HG02588 (cell line): Measurements from ENCODE around the gene FAM120AOS.

Source experiments
- ATAC-seq: cut with Tn5 transposase; IDR thresholded peaks from one replicate; pipeline ENCODE4 v1.9.1; 2021; ENCODE audit warnings: mild to moderate bottlenecking, moderate library complexity; ENCODE audit not compliant: unreplicated experiment

FAM120AOS gene

DNA sequence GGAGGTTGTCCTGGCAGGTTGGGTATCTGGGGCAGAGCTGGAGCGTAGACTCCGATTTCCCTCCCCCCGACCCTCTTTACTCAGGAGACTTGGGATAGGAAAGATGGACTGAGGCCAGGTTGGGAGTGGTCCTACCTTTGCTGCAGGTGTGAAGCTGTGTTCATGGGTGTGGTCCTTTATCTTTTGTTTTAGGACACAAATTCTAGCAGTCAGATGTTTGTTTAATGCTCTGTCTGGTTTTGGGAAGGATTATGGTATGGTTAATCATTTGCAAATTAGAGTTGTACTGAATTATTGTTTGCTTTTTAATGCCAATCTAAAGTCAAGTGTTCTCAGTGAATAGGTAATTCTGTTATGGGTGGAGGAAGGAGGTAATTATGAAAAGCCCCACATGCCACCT lies 14.1 kb upstream of the FAM120AOS start:
- no peak for ATAC-seq

DNA sequence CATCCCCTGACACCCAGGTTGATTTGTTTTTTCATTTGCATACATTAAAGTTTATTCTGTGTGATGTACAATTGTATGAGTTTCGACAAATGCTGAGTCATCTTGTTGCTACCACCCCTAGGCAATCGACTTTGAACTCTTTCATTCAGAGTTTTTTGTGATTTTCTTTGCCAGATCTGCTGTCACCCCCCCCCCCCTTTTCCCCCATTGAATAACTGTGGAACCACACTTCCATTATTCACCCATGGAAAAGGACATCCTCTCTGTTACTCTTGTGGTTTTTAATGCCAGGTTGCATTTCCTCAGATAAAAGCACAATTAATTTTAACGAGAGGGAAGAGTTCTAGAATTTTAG lies 13.7 kb upstream of the FAM120AOS start:
- no peak for ATAC-seq

DNA sequence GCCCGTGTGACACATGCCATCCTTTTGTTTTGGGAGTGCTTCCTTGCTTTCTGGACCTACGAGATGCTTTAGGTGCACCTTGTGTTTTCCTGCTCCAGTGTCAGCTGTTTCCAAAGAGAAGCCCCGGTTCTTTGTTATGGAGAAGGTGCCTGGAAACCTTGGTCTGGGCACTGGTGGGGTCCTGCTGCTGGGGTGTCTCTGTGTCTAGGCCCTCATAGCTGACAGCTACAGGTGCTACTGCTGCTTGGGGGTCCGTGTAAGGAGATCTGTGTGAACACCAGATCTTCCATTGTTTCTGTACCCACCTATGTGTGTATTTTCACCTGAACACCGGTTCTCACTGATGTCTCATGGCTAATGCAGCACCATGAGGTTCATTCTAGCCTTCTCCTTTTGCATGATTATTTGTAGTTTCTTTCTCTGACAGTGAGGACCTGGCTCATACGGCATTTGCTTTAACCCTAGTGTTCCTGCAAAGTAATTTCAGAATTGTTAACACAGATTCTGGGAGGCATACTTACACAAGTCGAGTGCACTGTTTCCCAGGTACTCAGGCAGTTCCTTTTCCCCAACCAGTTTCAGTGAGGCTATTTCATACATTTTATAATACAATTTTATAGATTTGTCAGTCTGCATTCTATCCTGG lies 13.2 kb upstream of the FAM120AOS start:
- ATAC-seq: no peak

DNA sequence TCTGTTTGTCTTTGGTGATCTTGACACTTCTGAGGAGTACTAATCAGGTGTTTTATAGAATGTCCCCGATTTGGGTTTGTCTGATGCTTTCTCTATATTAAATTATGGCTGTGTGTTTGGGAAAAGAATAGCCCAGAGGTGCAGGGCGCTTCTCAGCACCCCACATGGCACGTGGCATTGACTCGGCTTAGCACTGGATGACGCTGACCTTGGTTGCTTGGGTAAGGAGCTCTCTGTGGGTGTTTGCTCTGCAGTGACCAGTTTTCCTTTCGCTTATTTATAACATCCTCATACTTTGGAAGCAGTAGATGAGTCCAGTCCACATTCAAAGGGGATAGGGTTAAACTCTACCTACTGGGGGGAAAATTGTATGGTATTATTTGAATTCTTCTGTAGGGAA lies 12.5 kb upstream of the FAM120AOS start:
- ATAC-seq: no peak

DNA sequence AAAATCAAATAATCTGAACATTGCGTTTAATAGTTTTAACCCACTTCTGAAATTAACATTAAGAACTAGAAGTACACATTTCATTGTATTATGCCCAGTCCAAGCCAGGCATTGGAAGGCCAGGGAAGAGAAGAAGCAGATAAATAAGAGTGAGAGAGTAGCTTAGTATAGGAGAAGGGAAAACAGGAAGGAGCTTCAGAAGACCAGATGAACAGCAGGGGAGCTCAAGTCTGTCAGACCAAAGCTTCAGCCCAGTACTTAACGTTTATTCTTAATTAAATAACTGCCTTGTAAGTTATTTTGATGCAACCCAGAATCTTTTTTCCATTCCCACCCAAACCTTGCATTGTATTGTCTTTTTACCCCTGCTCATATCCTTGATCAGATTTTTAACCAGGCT lies 11.5 kb upstream of the FAM120AOS start:
- no peak for ATAC-seq

DNA sequence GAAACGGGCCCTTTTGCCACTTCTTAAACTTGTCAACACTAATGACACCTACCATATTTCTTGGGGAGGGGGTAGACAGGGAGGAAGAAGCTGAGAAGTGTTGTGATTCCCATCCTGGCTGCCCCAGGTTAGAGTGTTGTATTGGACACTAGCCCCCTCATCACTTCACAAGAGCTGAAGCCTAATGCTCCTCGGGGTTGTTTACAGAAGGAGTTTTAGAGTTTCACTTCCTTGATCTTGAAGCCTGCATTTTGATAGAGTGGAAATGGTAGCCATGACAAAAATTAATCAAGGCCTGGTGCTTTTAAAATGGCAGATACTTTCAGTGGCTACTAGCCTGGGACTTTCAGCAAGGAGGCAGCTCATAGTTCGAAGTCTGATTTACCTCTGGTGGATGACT lies 11.0 kb upstream of the FAM120AOS start:
- ATAC-seq: no peak

DNA sequence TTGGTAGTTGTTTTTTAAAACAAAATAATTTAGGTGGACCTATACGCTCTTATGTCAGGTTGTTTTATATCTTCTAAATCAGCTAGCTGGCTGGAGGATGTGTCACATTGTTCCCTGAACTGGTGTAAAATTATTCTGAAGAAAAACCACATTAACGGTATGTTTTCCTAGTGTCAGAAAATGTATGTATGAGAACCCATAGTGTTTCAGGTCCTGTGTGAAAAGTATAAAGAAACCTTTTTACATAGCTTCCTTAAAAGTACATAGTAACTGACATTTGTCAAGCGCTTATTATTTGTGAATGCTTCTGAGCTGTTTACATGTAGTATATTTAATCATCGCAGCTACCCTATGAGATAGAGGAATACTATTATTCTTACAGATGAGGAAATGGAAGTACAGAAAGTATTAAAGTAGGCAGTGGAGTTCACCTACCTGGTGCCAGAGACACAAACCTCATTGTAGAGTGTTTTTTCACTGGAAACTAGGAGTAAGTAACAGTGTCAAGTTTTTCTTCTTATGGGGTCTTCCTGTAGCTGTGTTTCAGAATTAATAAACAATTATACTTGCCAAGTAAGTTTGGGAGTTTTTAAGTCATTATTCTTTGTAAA lies 10.4 kb upstream of the FAM120AOS start:
- ATAC-seq: no peak

DNA sequence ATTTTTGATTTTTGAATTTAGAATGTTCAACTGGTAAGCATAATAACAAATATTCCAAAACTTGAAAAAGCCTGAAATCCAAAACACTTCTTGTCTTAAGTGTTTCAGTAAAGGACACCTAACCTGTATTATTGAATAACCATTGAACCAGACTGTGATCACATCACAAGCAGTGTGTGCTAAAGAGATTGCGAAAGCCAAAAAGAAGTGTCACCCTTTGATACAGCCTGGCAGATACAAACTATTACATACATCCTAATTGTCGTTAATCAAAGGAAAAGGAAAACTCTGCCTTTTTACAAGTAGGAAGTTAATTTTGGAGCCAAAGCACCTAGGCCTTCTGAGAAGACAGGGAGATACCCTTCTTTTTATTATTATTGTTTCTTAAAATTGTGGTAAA lies 8.4 kb upstream of the FAM120AOS start:
- no peak for ATAC-seq

DNA sequence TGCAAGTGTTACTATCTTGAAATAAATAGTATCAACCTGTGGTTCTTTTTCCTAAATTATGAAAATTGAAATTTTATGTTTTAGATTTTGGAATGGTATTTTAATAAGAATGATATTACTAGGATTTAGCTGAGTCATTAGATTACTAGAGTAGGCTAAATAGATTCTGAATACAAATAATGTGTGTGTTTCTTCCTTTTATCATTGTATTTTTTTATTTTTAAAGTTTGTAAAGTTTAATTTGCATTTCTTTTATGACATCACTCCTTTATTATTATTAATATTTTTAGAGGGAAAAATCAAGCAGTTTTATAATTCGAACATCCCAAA lies 8.0 kb upstream of the FAM120AOS start:
- ATAC-seq: no peak

DNA sequence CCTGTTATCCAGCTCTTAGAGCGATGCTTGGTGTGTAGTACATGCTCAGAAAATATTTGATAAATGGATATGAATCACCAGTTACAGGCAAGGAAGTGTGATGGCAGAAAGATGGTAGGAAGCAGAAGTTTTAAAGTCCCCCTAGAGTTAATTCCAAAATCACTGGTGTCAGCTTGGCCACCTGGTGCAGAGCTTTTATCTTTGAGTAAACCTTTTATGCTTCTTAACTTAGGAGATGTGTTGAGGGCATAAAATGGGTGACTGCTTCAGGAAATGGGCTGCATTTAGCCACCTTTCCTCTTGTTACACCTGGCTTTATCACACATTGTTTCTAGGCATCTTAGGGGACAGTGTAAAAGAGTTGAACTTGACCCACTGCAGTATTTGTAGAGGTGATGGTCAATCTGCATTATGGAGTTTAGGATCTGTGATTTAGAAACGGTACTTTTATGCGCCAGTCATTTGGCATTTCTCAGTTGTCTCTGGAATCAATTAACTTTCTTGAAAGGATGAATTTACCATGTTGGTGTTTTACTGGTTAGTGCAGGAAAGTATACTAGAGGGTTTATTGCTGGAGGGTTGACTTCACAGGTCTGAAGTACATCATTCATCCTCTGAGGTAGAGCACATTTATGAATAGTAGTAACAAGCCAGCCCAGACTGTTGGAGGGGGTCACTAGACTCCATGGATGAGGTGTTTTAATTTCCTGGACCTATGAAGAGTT lies 7.5 kb upstream of the FAM120AOS start:
- no peak for ATAC-seq

DNA sequence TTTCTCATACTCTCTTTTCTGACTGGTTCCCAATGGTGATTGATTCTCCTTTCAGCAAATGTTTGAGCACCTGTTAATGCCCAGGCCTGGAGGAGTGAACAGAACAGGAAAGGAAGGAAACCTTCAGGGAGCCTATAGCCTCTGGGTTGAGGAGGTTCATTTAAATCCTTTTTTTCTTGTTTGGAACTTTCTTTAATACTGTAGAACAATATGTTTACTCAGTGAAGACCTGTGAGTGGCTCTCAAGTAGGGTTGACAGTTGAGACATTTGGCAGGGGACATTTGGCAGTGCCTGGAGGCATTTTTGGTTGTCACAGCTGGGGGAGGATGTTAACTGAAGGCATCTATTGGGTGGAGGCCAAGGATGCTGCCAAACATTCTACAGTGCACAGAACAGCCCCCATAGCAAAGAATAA lies 6.1 kb upstream of the FAM120AOS start:
- no peak for ATAC-seq

DNA sequence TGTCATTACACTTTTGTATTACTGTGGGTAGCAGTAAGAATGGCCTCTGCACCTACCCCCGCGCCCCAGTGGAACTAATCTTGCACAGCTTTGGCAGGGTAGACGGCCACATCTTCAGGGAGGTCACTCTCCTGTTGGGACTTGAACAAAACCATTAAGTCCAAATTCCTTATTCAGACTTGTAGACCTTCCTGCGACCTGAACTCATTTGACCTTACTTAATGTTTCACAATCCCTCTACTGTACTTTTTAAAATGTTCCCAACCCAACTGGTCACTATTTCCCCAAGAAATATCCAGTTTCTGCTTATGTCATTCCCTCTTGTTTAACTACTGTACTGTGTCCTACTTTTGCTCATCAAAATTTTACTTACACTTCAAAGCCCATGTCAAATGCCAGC lies 5.3 kb upstream of the FAM120AOS start:
- no peak for ATAC-seq

DNA sequence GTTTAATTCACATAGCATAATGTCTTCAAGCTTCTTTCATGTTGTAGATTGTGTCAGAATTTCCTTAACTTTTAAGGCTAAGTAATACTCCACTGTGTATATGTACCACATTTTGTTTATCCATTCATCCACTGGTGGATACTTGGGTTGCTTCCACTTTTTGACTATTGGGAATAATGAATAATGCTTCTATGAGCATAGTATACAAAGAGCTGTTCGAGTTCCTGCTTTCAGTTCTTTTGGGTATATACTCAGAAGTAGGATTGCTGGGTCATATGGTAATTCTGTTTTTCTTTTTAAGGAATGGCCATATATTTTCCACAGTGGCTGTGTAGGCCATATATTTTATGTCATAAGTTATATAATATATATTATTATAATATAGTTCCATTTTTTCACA lies 3.6 kb upstream of the FAM120AOS start:
- no peak for ATAC-seq

DNA sequence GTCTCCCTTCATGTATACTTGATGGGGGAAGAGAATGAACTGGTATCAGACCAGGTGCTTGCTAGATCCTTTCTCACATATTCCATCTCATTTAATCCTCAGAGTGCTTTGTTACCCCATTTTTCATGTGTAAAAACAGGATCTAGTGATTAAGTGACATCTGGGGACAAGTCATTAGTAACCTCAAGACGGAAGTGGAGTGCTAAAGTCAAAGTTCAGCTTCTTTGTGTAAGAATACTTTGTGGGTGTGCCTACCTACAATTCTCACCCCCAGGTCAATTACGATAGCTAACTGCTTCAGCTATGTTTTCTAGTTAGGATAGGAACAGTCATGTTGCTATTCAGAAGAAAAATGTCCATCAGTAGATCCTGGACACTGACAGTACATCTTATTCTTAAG lies 3.1 kb upstream of the FAM120AOS start:
- no peak for ATAC-seq

DNA sequence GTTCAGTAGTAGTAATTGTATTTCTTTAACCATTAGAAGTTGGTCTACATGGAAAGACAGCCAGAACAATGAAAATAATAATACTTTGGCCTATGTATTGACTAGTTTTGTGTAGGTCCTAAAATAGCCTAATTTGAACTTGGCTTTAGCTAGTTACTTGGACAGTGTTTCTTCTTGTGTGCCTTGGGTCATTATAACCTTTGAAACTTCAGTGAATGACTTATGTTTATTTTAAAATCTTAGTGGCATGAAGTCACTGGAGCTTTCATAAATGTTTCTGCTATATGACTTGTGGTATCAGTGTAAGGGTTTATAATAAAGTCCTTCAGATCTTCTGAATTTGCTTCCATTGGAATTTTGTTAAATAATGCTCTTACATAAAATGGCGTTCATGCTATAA lies 2.6 kb upstream of the FAM120AOS start:
- ATAC-seq: no peak

DNA sequence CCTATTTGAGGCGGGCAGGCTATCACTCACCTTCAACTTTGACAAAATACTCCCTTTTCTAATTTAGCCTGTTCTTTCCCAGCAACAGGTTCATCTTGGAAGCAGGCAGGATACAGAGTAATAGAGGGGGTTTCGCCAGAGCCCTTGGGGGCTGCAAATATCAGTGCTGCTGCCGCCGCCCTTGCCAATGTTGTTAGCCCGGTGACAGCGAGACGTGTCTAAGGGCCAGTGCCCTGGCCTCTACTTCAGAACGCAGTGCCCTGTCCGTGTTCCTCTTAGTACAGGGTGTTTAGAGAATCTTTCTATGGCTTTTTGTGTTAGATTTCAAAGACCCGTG lies 703 bp downstream of the FAM120AOS start:
- ATAC-seq: no peak

DNA sequence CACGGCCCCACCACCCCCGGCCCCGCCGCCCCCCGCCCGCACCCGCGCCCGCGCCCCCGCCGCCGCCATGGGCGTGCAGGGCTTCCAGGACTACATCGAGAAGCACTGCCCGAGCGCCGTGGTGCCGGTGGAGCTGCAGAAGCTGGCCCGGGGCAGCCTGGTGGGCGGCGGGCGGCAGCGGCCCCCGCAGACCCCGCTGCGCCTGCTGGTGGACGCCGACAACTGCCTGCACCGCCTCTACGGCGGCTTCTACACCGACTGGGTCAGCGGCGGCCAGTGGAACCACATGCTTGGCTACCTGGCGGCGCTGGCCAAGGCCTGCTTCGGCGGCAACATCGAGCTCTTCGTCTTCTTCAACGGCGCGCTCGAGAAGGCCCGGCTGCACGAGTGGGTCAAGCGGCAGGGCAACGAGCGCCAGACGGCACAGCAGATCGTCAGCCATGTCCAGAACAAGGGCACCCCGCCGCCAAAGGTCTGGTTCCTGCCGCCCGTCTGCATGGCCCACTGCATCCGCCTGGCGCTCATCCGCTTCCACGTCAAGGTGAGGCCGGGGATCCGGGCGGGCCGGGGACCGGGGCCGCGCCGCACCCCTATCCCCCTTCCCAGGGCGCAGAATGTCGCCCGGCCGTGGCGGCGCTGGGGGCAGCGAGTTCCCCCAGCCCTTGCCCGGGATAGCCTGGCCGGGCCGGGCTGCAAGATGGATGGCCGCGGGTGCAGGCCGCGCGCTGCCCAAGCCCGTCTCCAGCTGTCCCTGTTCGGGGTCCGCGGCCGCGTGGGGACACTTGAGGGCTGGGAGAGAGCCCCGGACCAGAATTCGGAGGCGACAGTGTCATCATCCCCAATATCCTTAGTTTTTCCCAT lies 1.3 kb downstream of the FAM120AOS start:
- ATAC-seq: peak; percentile 17

DNA sequence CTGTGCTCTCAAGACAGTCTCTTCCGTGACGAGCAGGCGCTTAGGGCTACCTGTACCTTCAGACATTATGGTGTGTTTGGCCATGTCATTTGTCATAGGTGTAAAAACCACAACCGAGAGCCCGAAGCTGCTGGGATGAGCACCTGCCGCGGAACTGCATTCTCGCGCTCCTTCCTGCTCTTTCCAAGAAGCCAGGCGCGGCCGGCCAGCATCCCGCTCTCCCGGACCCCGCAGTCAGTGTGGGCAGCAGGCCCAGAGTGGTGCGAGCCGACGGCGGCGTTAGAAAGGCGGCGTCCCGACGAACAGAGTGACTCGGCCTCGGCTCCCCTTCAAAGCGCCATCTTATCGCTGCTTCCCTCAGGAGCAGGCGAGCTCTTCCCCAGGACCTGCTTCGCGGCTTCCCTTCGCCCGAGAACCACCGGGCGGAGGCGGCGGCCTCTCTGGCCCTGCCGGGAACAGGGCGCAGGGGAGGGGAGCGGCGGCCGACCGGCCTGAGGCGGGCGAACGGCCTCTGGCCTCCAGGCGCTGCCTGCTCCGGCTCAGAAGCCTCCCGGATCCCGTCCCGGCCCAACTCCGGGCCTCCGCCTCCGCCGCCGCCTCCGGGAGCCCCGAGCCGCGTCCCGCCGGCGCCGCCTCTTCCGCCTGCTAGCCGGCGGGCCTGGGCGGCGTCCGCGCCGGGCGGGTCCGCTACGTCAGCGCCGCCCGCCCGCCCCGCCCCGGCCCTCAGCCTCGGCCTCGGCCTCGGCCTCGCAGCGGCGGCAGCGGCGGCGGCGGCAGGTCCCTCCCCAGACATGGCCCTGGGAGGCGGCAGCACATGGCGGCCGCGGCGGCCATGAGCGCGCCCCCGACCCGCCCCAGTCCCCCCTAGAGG lies 2.2 kb downstream of the FAM120AOS start, which contains the start of gene FAM120A:
FAM120A (plus strand) TSS at position 741 of the 871 bp plus-strand sequence. CDS start 231 bp downstream, outside the sequence.
- peak; percentile 62 for ATAC-seq

DNA sequence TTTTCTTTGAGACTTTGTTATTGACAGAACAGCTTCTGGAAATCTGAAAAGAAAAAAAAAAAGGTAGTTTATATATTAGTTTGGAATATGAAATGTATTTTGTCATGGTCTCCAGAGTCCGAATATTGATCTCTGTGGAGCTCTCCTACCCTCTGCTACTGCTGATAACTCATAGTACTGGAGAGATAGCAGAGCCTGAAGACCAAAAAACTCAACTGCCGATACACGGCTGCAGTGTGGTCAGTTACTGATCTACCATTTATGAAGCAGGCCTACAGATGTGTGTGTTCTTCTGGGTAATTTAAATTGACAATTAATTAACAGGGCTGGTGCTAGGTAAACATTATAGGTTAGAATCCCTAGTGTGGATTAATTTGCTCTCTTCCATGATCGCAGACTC lies 5.7 kb downstream of the FAM120AOS start:
- no peak for ATAC-seq

DNA sequence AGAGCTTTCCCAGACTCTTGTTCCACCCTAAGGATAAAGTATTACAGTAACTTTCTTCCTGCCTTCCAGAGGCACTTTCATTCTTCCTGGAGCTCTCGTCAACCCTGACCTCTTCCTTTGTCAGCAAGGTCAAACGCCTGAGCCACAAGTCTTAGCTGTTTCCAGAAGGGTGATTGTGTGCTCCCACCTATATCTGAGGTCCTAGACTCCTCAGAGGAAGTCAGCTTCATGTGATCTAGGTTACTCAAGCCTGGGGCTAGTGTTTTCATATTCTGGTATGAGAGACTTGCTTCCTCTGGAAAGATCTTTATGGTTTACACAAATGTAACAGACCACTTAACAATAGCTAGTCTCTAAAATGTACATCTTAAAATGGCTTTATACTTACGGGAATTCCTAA lies 7.3 kb downstream of the FAM120AOS start:
- ATAC-seq: no peak
